GM12872 (cell line): ENCODE results near the gene SPON1.

Experiments
- CTCF ChIP-seq: IDR thresholded peaks from 3 replicates; pipeline ENCODE4 v1.5.1; 2011; ENCODE audit warnings: low read depth, mild to moderate bottlenecking, low read length, moderate library complexity; ENCODE audit not compliant: insufficient read depth

SPON1 gene

GRCh38 chr11:13972043-13972910 lies 9.8 kb downstream of the SPON1 start:
- TF ChIP-seq CTCF: no peak

GRCh38 chr11:13972944-13973343 lies 10.4 kb downstream of the SPON1 start:
- no peak for TF ChIP-seq CTCF

GRCh38 chr11:13974631-13975030 lies 12.1 kb downstream of the SPON1 start:
- TF ChIP-seq CTCF: no peak

- TF ChIP-seq CTCF: no peak
These were observed 20.7 kb downstream of the SPON1 start for GRCh38 chr11:13983081-13983751.

DNA sequence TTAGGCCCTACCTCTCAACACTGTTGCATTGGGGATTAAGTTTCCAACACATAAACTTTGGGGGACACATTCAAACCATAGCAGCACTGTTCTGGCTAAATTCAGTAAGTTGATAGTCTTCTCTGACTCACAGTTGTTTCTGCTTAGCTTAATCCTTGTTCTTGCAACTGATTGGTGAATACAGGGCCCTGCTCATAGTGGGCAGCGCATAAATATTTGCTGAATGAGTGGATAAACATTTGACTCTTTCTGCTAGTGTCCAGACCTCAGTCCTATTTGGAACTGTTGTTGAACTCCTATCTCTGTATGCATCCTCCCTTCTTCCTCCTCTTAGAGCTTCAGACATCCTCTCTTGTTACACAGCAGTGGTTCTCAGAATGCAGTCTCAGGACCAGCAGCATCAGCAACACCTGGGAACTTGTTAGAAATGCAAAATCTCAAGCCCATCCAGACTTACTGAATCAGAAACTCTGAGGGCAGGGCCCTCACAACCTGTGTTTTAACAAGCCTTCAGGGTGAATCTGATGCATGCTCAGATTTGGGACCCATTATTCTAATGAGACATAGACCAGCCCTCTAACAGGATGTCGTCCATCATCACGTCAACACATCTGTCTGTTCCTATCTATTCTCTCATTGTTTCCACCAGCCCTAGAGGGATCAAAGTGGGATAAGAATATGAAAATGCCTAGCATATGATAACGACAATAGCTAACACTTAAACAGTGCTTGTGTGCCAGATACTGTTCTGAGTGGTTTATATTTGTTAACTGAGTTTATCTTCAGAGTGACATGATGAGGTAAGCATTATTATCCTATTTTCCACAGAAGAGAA lies 22.3 kb downstream of the SPON1 start:
- no peak for TF ChIP-seq CTCF

- no peak for TF ChIP-seq CTCF
These were observed 30.7 kb downstream of the SPON1 start for GRCh38 chr11:13993096-13993765.
